Esophagus squamous epithelium (tissue), 4 donors: ENCODE measurements around the gene SUCLG2.

ENCODE experiments used
- POLR2A ChIP-seq, 4 donors: fragments of 450-650 bp; IDR thresholded peaks; one replicate each; pipeline ENCODE4 v1.6.1; 2017; ENCODE audit warnings: antibody characterized with exemption in 4 of 4, mild to moderate bottlenecking in 4 of 4, moderate library complexity in 3 of 4
- TF ChIP-seq, protein P1 (sequence below), 6 experiments: fragments of 450-650 bp in 4 of 6; fragments of 200-600 bp in 2 of 6; sonication (generic) in 2 of 6; IDR thresholded peaks; one replicate each; pipeline ENCODE4 v1.5.1; 2016 to 2019; ENCODE audit warnings: antibody characterized with exemption in 6 of 6, mild to moderate bottlenecking in 4 of 6, moderate library complexity in 4 of 6

DNA sequence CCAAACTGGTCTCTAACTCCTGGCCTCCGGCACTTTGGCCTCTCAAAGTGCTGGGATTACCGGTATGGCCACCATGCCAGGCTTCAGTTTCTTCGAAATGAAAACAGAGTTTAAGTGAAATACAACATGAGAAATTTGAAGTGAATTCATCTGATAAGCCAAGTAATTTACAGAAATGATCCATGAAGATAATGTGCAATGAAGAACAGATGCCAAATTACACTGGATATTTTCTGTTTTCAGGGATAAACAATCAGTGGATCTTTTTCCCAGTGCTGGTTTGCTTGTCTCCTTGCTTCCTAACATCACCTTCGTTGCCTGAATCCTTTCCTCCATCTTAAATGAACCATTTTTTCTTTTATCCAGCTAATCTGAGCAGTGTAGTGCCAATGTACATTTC, 46.2 kb upstream of the SUCLG2 start:
- TF ChIP-seq, protein P1, sequence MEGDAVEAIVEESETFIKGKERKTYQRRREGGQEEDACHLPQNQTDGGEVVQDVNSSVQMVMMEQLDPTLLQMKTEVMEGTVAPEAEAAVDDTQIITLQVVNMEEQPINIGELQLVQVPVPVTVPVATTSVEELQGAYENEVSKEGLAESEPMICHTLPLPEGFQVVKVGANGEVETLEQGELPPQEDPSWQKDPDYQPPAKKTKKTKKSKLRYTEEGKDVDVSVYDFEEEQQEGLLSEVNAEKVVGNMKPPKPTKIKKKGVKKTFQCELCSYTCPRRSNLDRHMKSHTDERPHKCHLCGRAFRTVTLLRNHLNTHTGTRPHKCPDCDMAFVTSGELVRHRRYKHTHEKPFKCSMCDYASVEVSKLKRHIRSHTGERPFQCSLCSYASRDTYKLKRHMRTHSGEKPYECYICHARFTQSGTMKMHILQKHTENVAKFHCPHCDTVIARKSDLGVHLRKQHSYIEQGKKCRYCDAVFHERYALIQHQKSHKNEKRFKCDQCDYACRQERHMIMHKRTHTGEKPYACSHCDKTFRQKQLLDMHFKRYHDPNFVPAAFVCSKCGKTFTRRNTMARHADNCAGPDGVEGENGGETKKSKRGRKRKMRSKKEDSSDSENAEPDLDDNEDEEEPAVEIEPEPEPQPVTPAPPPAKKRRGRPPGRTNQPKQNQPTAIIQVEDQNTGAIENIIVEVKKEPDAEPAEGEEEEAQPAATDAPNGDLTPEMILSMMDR (IDR thresholded peaks at IDR 0.05), result no peak
- TF ChIP-seq POLR2A (IDR thresholded peaks at IDR 0.05), result no peak
